GM12892 (cell line): ENCODE results near the gene GPR68.
"Not testable (repeated sequence)": the region's sequence is repeated elsewhere in the genome, so short reads cannot be mapped to it uniquely, and the experiment has no call there.

Source experiments
- DNase-seq: peaks from one replicate; pipeline ENCODE4 v3.0.0; 2011; ENCODE audit not compliant: insufficient read length
- FAIRE-seq: peaks from 2 replicates; lab custom pipeline; 2011; peaks lifted over from hg19 to GRCh38; lab: Jason Lieb, UNC
- POLR2A ChIP-seq: IDR thresholded peaks from 2 replicates; pipeline ENCODE4 v1.6.1; 2011; ENCODE audit warnings: low read depth, low read length, control low read depth
- POLR2AphosphoS5 ChIP-seq: IDR thresholded peaks from 2 replicates; pipeline ENCODE4 v1.6.1; 2011; ENCODE audit warnings: low read depth, low read length, control low read depth
- TAF1 ChIP-seq: IDR thresholded peaks from 2 replicates; pipeline ENCODE4 v1.6.1; 2011; ENCODE audit warnings: low read depth, mild to moderate bottlenecking, control low read depth, low read length, borderline replicate concordance

Gene GPR68

GRCh38 chr14:91219517-91220389 is 24.8 kb downstream of the GPR68 start:
- TF ChIP-seq TAF1 (no peak), POLR2A (no peak), POLR2AphosphoS5 (no peak)
- FAIRE-seq: no peak
- no peak for DNase-seq

- no peak for TF ChIP-seq TAF1
- TF ChIP-seq POLR2A: no peak
- TF ChIP-seq POLR2AphosphoS5: no peak
- FAIRE-seq (no peak), DNase-seq (no peak)
Measured at GRCh38 chr14:91218014-91218413, 26.5 kb downstream of the GPR68 start.

- no peak for DNase-seq
- no peak for FAIRE-seq
- no peak for TF ChIP-seq POLR2AphosphoS5
- no peak for TF ChIP-seq TAF1
- no peak for TF ChIP-seq POLR2A
Measured at GRCh38 chr14:91216731-91217226, 27.7 kb downstream of the GPR68 start.

- FAIRE-seq: no peak
- DNase-seq: no peak
- TF ChIP-seq POLR2A (no peak), TAF1 (no peak), POLR2AphosphoS5 (no peak)
Measured at GRCh38 chr14:91215381-91215780, 29.1 kb downstream of the GPR68 start.

GRCh38 chr14:91214306-91214705 is 30.2 kb downstream of the GPR68 start:
- TF ChIP-seq POLR2A (no peak), POLR2AphosphoS5 (no peak), TAF1 (no peak)
- FAIRE-seq: no peak
- no peak for DNase-seq

- no peak for DNase-seq
- no peak for TF ChIP-seq POLR2A
- FAIRE-seq: no peak
Measured at GRCh38 chr14:91211017-91211416, 33.5 kb downstream of the GPR68 start.

- FAIRE-seq: no peak
- TF ChIP-seq TAF1 (no peak), POLR2A (no peak), POLR2AphosphoS5 (no peak)
- DNase-seq: no peak
Measured at GRCh38 chr14:91207008-91207407, 37.5 kb downstream of the GPR68 start.

GRCh38 chr14:91205459-91205858 is 39.0 kb downstream of the GPR68 start:
- TF ChIP-seq POLR2A: no peak
- no peak for TF ChIP-seq TAF1
- no peak for TF ChIP-seq POLR2AphosphoS5
- no peak for DNase-seq
- no peak for FAIRE-seq

- DNase-seq (no peak), FAIRE-seq (no peak)
- no peak for TF ChIP-seq TAF1
- TF ChIP-seq POLR2A: no peak
- TF ChIP-seq POLR2AphosphoS5: no peak
Measured at GRCh38 chr14:91204657-91205056, 39.8 kb downstream of the GPR68 start.

- TF ChIP-seq TAF1 (no peak), POLR2A (no peak), POLR2AphosphoS5 (no peak)
- no peak for DNase-seq
- no peak for FAIRE-seq
Measured at GRCh38 chr14:91202234-91202974, 42.1 kb downstream of the GPR68 start.

GRCh38 chr14:91200802-91201201 is 43.7 kb downstream of the GPR68 start:
- FAIRE-seq: not testable (repeated sequence)

GRCh38 chr14:91197631-91198030 is 46.9 kb downstream of the GPR68 start:
- TF ChIP-seq TAF1 (no peak), POLR2A (no peak), POLR2AphosphoS5 (no peak)
- no peak for DNase-seq
- no peak for FAIRE-seq

More at GRCh38 chr14:91200802-91201201, 43.7 kb downstream of the GPR68 start:
- not testable (repeated sequence) for DNase-seq
